HCT116 (cell line): ENCODE data around the gene TRMT11. TPM values are rescaled to one million over a fixed set of nuclear protein-coding genes. Genes with fewer than 3 reads are reported as not detected.
A peak's percentile ranks its signal among the peaks of the same experiment; 100 is the strongest.
"Not testable (repeated sequence)": the region's sequence is repeated elsewhere in the genome, so short reads cannot be mapped to it uniquely, and the experiment has no call there.

Experiments
- ATAC-seq: fragments of 200-7000 bp; cut with Tn5 transposase; 2 replicates; pipeline ENCODE4 v1.9.1; 2020; ENCODE audit warnings: mild to moderate bottlenecking, moderate library complexity
- BruUV-seq: library from RNA; stranded (reverse); fragments of 400-500 nt; replicated peaks from 2 replicates; lab custom pipeline; 2021; lab: Mats Ljungman, UMichigan
- CTCF ChIA-PET: fragments of 300-600 bp; sonication (Branson Sonifier 250); formaldehyde crosslinking; loops from one replicate; lab custom pipeline; 2021; ENCODE audit warnings: antibody characterized with exemption; lab: Charles Lee
- POLR2A ChIA-PET: fragments of 300-600, 350-600 bp; sonication (Branson Sonifier 250); formaldehyde crosslinking; loops from one replicate; lab custom pipeline; 2021; ENCODE audit warnings: antibody characterized with exemption; lab: Charles Lee
- RAD21 ChIA-PET, 2 experiments: fragments of 300-600 bp; sonication (Branson Sonifier 250); formaldehyde crosslinking; loops; one replicate each; lab custom pipeline; 2023; ENCODE audit warnings: low total read pairs in 2 of 2; ENCODE audit not compliant: uncharacterized antibody in 2 of 2, unreplicated experiment in 2 of 2, low non-redundant PET in 1 of 2; lab: Charles Lee
- DNase-seq: peaks from one replicate; pipeline ENCODE4 v3.0.0-alpha.2; 2010; ENCODE audit warnings: low read depth, low spot score
- H2AFZ ChIP-seq: fragments of 200-600 bp; shearing (Covaris generic), sonication (generic); 2 replicates; pipeline ENCODE4 v1.6.1; 2017; ENCODE audit warnings: low read depth, mixed run types, mixed read lengths, antibody characterized with exemption, low read length; ENCODE audit not compliant: poor library complexity, severe bottlenecking
- H3K27ac ChIP-seq: 2 replicates; pipeline ENCODE4 v1.5.1; 2012; ENCODE audit warnings: low read depth, low read length
- H3K27me3 ChIP-seq: fragments of 200-600 bp; sonication (generic); 2 replicates; pipeline ENCODE4 v1.6.1; 2016; ENCODE audit warnings: mixed run types, low read length, mixed read lengths; ENCODE audit not compliant: insufficient read depth
- H3K36me3 ChIP-seq, 2 experiments: fragments of 200-500 bp in 1 of 2; fragments of 200-600 bp in 1 of 2; sonication (Bioruptor generic) in 1 of 2; sonication (generic) in 1 of 2; 2 replicates each; pipeline versions ENCODE4 v1.5.1 to v1.6.1; 2014 to 2016; ENCODE audit warnings: low read length in 2 of 2, inconsistent platforms in 1 of 2, mixed read lengths in 1 of 2, mixed run types in 1 of 2; ENCODE audit not compliant: insufficient read depth in 2 of 2, control insufficient read depth in 1 of 2
- H3K4me1 ChIP-seq, 2 experiments: fragments of 200-600 bp in 1 of 2; sonication (generic) in 1 of 2; 2 replicates each; pipeline versions ENCODE4 v1.5.1 to v1.6.1; 2012 to 2017; ENCODE audit warnings: low read length in 2 of 2, inconsistent platforms in 1 of 2, mild to moderate bottlenecking in 1 of 2, mixed read lengths in 1 of 2, mixed run types in 1 of 2, moderate library complexity in 1 of 2; ENCODE audit not compliant: insufficient read depth in 2 of 2, control insufficient read depth in 1 of 2
- H3K4me2 ChIP-seq: fragments of 200-600 bp; sonication (generic); 2 replicates; pipeline ENCODE4 v1.6.1; 2017; ENCODE audit warnings: mixed run types, low read length, mixed read lengths
- H3K4me3 ChIP-seq, 2 experiments: fragments of 200-600 bp in 1 of 2; sonication (generic) in 1 of 2; replicated peaks in 1 of 2; 2 replicates each; pipeline ENCODE4 v1.5.1; 2011 to 2016; ENCODE audit warnings: low read length in 2 of 2, control low read depth in 1 of 2, low read depth in 1 of 2, mild to moderate bottlenecking in 1 of 2, mixed read lengths in 1 of 2, mixed run types in 1 of 2
- H3K79me2 ChIP-seq: fragments of 200-600 bp; sonication (generic); 2 replicates; pipeline ENCODE4 v1.6.1; 2017; ENCODE audit warnings: mild to moderate bottlenecking, mixed run types, low read length, moderate library complexity, mixed read lengths; ENCODE audit not compliant: insufficient read depth
- H3K9ac ChIP-seq: fragments of 200-600 bp; sonication (generic); 2 replicates; pipeline ENCODE4 v1.6.1; 2016; ENCODE audit warnings: low read length, mixed read lengths
- H3K9me2 ChIP-seq: fragments of 200-600 bp; sonication (generic), shearing (Covaris generic); 2 replicates; pipeline ENCODE4 v1.6.1; 2017; ENCODE audit warnings: mixed run types, mild to moderate bottlenecking, moderate library complexity; ENCODE audit not compliant: insufficient read depth
- H3K9me3 ChIP-seq, 2 experiments: fragments of 200-500 bp in 1 of 2; fragments of 200-600 bp in 1 of 2; sonication (Bioruptor generic) in 1 of 2; sonication (generic) in 1 of 2; 2 replicates each; pipeline ENCODE4 v1.6.1; 2014 to 2017; ENCODE audit warnings: low read length in 2 of 2, mixed read lengths in 2 of 2, inconsistent platforms in 1 of 2, low read depth in 1 of 2, mild to moderate bottlenecking in 1 of 2, mixed run types in 1 of 2, moderate library complexity in 1 of 2; ENCODE audit not compliant: control insufficient read depth in 1 of 2, insufficient read depth in 1 of 2
- H4K20me1 ChIP-seq: fragments of 200-600 bp; sonication (generic), shearing (Covaris generic); 2 replicates; pipeline ENCODE4 v1.6.1; 2017; ENCODE audit warnings: mixed run types, mild to moderate bottlenecking, moderate library complexity; ENCODE audit not compliant: insufficient read depth
- CBX3 ChIP-seq: IDR thresholded peaks from 2 replicates; pipeline ENCODE4 v1.6.1; 2012; ENCODE audit warnings: low read depth
- CEBPB ChIP-seq: IDR thresholded peaks from 2 replicates; pipeline ENCODE4 v1.6.1; 2012; ENCODE audit warnings: low read depth
- EGR1 ChIP-seq: IDR thresholded peaks from 2 replicates; pipeline ENCODE4 v1.6.1; 2012; ENCODE audit warnings: low read depth
- ELF1 ChIP-seq: IDR thresholded peaks from 2 replicates; pipeline ENCODE4 v1.6.1; 2012; ENCODE audit warnings: low read depth, borderline replicate concordance
- JUND ChIP-seq: IDR thresholded peaks from 2 replicates; pipeline ENCODE4 v1.6.1; 2012
- RAD21 ChIP-seq: IDR thresholded peaks from 2 replicates; pipeline ENCODE4 v1.6.1; 2012; ENCODE audit warnings: low read depth, mild to moderate bottlenecking
- ZFX ChIP-seq: fragments of 450-650 bp; IDR thresholded peaks from 2 replicates; pipeline ENCODE4 v1.6.1; 2017
- intact Hi-C: fragments of 100-400 bp; cut with micrococcal nuclease; formaldehyde crosslinking; loops from 2 replicates; pipeline ENCODE4 v1.10.0; 2022
- total RNA-seq: library from RNA; stranded (reverse); gene quantifications from one replicate; pipeline ENCODE4 v1.2.1, GENCODE V29; 2021; ENCODE audit not compliant: unreplicated experiment
- TF ChIP-seq, protein P1 (sequence below): IDR thresholded peaks from 2 replicates; pipeline ENCODE4 v1.6.1; 2011; ENCODE audit warnings: mild to moderate bottlenecking, low read length, moderate library complexity; ENCODE audit not compliant: insufficient replicate concordance; ENCODE audit errors: extremely low read depth
- TF ChIP-seq, protein P2 (sequence below), 3 experiments: fragments of 200-600 bp in 1 of 3; sonication (generic) in 1 of 3; IDR thresholded peaks in 2 of 3; conservative IDR thresholded peaks in 1 of 3; 2 replicates each; pipeline ENCODE4 v1.5.1; 2012 to 2017; ENCODE audit warnings: low read depth in 2 of 3, low read length in 2 of 3, antibody characterized with exemption in 1 of 3, borderline replicate concordance in 1 of 3, control low read depth in 1 of 3, mild to moderate bottlenecking in 1 of 3, mixed read lengths in 1 of 3, mixed run types in 1 of 3, moderate library complexity in 1 of 3; ENCODE audit not compliant: insufficient read depth in 1 of 3
- TF ChIP-seq, protein P3 (sequence below): IDR thresholded peaks from 2 replicates; pipeline ENCODE4 v1.6.1; 2012; ENCODE audit warnings: low read depth

TRMT11 gene
- total RNA-seq, 1 experiment from 2014 or later, result 41.8 TPM

DNA sequence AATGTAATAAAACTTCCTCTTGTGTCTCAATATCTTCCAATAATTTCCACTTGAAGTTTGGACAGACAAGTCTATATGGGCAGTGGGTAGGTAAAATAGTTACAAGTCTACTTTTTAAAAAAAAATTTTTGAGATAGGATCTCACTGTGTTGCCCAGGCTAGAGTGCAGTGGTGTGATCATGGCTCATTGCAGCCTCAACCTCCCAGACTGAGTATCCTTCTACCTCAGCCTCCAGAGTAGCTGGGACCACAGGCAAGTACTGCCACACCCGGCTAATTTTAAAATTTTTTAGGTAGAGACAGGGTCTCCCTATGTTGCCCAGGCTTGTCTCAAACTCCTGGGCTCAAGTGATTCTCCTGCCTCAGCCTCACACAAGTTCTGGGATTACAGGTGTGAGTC is 13.9 kb upstream of the TRMT11 start:
- H3K9ac ChIP-seq, H3K36me3 ChIP-seq, H3K4me2 ChIP-seq, H3K4me3 ChIP-seq, H3K79me2 ChIP-seq, ATAC-seq, CTCF ChIA-PET, H3K27ac ChIP-seq, H3K9me3 ChIP-seq, BruUV-seq, H2AFZ ChIP-seq, DNase-seq, H3K27me3 ChIP-seq, RAD21 ChIA-PET, H3K9me2 ChIP-seq, POLR2A ChIA-PET, H3K4me1 ChIP-seq, H4K20me1 ChIP-seq, intact Hi-C loops: not testable (repeated sequence)

DNA sequence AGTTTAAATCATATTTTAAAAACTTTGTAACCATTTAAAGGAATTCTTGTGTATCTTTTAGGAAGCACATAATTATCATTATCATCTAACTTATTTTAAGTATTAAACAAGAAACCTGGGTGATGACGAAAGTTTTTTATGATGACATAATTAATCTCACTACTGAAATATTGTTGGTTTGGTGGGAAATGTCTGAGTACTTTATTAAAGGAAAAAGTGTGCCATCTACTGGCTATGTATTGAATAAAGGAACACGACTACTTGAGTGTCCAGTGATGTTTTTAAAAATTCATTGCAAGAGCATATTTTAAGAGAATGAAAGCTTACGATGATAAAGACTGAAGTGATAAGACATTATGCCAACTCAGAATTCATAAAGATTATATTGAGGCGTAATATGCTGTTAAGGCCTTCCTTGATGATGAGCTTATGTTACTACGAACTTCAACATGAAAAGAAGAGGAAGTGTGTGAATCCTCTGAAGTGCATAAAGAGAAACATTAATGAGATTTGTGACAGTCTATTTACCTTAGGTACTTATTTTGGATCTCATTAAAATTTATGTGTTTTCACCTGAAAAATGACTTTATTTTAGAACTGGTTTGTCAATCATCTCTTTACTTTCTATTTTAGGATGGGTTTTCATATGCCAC is 12.0 kb upstream of the TRMT11 start:
- Histone ChIP-seq H3K9me2 (no peaks in the 10 kb centered on the region), H3K4me3 (no peak overlapping the region), H4K20me1 (no peaks in the 10 kb centered on the region), H3K4me1 (no peaks in the 10 kb centered on the region), H3K27ac (no peak overlapping the region), H3K4me2 (no peak overlapping the region), H2AFZ (no peak overlapping the region), H3K9ac (no peak overlapping the region), H3K27me3 (no peaks in the 10 kb centered on the region), H3K9me3 (no peaks in the 10 kb centered on the region), H3K36me3 (no peaks in the 10 kb centered on the region; a peak in 2 of 4 replicates), H3K79me2 (no peaks in the 10 kb centered on the region)
- peak; percentile 77 for ATAC-seq
- peak; percentile 46 for DNase-seq
- no TSS peak for BruUV-seq
- peak; percentile 71 for TF ChIP-seq RAD21
- TF ChIP-seq JUND, result no peak
- TF ChIP-seq, protein P1, sequence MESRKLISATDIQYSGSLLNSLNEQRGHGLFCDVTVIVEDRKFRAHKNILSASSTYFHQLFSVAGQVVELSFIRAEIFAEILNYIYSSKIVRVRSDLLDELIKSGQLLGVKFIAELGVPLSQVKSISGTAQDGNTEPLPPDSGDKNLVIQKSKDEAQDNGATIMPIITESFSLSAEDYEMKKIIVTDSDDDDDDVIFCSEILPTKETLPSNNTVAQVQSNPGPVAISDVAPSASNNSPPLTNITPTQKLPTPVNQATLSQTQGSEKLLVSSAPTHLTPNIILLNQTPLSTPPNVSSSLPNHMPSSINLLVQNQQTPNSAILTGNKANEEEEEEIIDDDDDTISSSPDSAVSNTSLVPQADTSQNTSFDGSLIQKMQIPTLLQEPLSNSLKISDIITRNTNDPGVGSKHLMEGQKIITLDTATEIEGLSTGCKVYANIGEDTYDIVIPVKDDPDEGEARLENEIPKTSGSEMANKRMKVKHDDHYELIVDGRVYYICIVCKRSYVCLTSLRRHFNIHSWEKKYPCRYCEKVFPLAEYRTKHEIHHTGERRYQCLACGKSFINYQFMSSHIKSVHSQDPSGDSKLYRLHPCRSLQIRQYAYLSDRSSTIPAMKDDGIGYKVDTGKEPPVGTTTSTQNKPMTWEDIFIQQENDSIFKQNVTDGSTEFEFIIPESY, result no peak
- TF ChIP-seq ZFX, result no peak
- TF ChIP-seq, protein P2, sequence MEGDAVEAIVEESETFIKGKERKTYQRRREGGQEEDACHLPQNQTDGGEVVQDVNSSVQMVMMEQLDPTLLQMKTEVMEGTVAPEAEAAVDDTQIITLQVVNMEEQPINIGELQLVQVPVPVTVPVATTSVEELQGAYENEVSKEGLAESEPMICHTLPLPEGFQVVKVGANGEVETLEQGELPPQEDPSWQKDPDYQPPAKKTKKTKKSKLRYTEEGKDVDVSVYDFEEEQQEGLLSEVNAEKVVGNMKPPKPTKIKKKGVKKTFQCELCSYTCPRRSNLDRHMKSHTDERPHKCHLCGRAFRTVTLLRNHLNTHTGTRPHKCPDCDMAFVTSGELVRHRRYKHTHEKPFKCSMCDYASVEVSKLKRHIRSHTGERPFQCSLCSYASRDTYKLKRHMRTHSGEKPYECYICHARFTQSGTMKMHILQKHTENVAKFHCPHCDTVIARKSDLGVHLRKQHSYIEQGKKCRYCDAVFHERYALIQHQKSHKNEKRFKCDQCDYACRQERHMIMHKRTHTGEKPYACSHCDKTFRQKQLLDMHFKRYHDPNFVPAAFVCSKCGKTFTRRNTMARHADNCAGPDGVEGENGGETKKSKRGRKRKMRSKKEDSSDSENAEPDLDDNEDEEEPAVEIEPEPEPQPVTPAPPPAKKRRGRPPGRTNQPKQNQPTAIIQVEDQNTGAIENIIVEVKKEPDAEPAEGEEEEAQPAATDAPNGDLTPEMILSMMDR (IDR thresholded peaks at IDR 0.05 in 2 of 3, conservative IDR thresholded peaks at IDR 0.05 in 1 of 3; ENCODE audit: borderline replicate concordance in 1 of 3, insufficient read depth in 1 of 3, low read depth in 2 of 3, low read length in 2 of 3), result peak; percentile 35 to 67 (median 52); a peak in 5 of 6 replicates
- TF ChIP-seq CEBPB, result no peak
- no peak for TF ChIP-seq EGR1
- no peak for TF ChIP-seq CBX3
- no peak for TF ChIP-seq ELF1
- TF ChIP-seq, protein P3, sequence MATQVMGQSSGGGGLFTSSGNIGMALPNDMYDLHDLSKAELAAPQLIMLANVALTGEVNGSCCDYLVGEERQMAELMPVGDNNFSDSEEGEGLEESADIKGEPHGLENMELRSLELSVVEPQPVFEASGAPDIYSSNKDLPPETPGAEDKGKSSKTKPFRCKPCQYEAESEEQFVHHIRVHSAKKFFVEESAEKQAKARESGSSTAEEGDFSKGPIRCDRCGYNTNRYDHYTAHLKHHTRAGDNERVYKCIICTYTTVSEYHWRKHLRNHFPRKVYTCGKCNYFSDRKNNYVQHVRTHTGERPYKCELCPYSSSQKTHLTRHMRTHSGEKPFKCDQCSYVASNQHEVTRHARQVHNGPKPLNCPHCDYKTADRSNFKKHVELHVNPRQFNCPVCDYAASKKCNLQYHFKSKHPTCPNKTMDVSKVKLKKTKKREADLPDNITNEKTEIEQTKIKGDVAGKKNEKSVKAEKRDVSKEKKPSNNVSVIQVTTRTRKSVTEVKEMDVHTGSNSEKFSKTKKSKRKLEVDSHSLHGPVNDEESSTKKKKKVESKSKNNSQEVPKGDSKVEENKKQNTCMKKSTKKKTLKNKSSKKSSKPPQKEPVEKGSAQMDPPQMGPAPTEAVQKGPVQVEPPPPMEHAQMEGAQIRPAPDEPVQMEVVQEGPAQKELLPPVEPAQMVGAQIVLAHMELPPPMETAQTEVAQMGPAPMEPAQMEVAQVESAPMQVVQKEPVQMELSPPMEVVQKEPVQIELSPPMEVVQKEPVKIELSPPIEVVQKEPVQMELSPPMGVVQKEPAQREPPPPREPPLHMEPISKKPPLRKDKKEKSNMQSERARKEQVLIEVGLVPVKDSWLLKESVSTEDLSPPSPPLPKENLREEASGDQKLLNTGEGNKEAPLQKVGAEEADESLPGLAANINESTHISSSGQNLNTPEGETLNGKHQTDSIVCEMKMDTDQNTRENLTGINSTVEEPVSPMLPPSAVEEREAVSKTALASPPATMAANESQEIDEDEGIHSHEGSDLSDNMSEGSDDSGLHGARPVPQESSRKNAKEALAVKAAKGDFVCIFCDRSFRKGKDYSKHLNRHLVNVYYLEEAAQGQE, result no peak
- intact Hi-C loops, result loop anchor here (2.0 kb wide), 2 partner anchors 116 to 184 kb away; partner anchors contain the start of gene NCOA7
- ChIA-PET POLR2A (no interaction called here), RAD21 (interaction anchor here in 1 of 2 experiments (1.0 to 1.1 kb wide), 2 partner anchors 74 to 193 kb away, joined by 3 read pairs; no protein-coding TSS in a partner anchor), CTCF (interaction anchor here (0.7 to 2.0 kb wide), 16 partner anchors 9 to 1212 kb away, joined by 3 to 18 read pairs (median 4); partner anchors contain the start of genes HINT3, NCOA7 and TRMT11)
